Nephron (organoid): ENCODE results near the gene LARP1B.

Experiments
- H3K27ac Mint-ChIP-seq, 3 experiments: 2 replicates each; pipeline ENCODE4 v1.8.0; 2020; ENCODE audit warnings: mixed read lengths in 3 of 3, mild to moderate bottlenecking in 2 of 3, moderate library complexity in 1 of 3
- H3K27me3 Mint-ChIP-seq: 2 replicates; pipeline ENCODE4 v1.8.0; 2021; ENCODE audit warnings: low read depth, mild to moderate bottlenecking, moderate library complexity, mixed read lengths
- H3K36me3 Mint-ChIP-seq: 2 replicates; pipeline ENCODE4 v1.8.0; 2020; ENCODE audit warnings: low read depth, mixed read lengths
- H3K4me1 Mint-ChIP-seq: 2 replicates; pipeline ENCODE4 v1.8.0; 2020; ENCODE audit warnings: mixed read lengths
- H3K4me3 Mint-ChIP-seq, 3 experiments: 2 replicates each; pipeline ENCODE4 v1.8.0; 2020; ENCODE audit warnings: mild to moderate bottlenecking in 3 of 3, mixed read lengths in 3 of 3, moderate library complexity in 2 of 3
- H3K9me3 Mint-ChIP-seq: 2 replicates; pipeline ENCODE4 v1.8.0; 2020; ENCODE audit warnings: mixed read lengths
- TF ChIP-seq, protein P1 (sequence below), 3 experiments: fragments of 200-600 bp; sonication (generic); IDR thresholded peaks; one replicate each; pipeline ENCODE4 v1.5.0; 2021; ENCODE audit warnings: antibody characterized with exemption in 3 of 3; ENCODE audit not compliant: unreplicated experiment in 3 of 3

The LARP1B gene

GRCh38 chr4:128158894-128159293, 97.8 kb downstream of the LARP1B start:
- Mint-ChIP-seq H3K4me3 (no peak overlapping the region), H3K9me3 (peaks cover 16% of the 10 kb centered on the region), H3K4me1 (peaks cover 3% of the 10 kb centered on the region), H3K36me3 (peaks cover 45% of the 10 kb centered on the region), H3K27ac (no peak overlapping the region), H3K27me3 (no peaks in the 10 kb centered on the region)
- TF ChIP-seq, protein P1, sequence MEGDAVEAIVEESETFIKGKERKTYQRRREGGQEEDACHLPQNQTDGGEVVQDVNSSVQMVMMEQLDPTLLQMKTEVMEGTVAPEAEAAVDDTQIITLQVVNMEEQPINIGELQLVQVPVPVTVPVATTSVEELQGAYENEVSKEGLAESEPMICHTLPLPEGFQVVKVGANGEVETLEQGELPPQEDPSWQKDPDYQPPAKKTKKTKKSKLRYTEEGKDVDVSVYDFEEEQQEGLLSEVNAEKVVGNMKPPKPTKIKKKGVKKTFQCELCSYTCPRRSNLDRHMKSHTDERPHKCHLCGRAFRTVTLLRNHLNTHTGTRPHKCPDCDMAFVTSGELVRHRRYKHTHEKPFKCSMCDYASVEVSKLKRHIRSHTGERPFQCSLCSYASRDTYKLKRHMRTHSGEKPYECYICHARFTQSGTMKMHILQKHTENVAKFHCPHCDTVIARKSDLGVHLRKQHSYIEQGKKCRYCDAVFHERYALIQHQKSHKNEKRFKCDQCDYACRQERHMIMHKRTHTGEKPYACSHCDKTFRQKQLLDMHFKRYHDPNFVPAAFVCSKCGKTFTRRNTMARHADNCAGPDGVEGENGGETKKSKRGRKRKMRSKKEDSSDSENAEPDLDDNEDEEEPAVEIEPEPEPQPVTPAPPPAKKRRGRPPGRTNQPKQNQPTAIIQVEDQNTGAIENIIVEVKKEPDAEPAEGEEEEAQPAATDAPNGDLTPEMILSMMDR (IDR thresholded peaks at IDR 0.05; ENCODE audit: unreplicated experiment in 3 of 3) = no peak

DNA sequence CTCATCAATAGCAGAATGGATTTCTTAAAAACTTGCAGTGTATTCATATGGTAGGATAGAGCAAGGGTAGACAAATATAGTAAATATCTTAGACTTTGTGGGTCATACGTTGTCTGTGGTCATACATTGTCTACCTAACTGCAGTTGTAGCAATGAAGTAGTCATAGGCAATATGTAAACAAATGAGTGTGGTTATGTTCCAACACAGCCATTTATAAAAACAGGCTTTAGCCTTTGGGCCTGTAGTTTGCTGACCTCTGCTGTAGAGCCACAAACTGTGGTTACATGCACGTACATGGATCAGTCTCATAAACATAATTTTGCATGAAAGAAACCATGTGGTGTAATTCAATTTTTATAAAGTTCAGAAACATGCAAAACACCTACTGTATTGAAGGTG, 98.9 kb downstream of the LARP1B start:
- no peaks in the 10 kb centered on the region for H3K27me3 Mint-ChIP-seq
- peaks cover 16% of the 10 kb centered on the region for H3K9me3 Mint-ChIP-seq
- H3K4me3 Mint-ChIP-seq = no peak overlapping the region
- no peaks in the 10 kb centered on the region for H3K4me1 Mint-ChIP-seq
- H3K27ac Mint-ChIP-seq = no peak overlapping the region
- TF ChIP-seq, protein P1 (IDR thresholded peaks at IDR 0.05; ENCODE audit: unreplicated experiment in 3 of 3) = no peak
- peaks cover 39% of the 10 kb centered on the region for H3K36me3 Mint-ChIP-seq

DNA sequence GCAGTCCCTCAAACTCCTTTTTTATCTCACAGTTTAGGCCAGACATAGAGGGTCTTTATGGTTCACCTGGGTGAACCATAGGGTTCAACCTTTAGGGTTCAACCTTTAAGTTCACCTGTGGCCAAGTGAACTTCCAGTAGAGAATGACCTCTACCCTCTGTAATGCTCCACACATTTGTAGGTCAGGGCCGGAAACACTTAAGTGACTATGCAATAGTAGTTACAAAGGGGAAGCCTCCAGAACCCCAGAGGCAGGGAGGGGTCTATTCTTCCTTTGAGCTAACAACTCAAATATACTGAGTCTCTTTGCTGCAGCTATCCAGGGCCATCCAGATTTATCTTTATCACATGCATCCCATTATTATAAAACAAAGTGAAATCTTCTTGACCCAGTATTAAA, 100.0 kb downstream of the LARP1B start:
- H3K36me3 Mint-ChIP-seq = peaks cover 27% of the 10 kb centered on the region
- H3K9me3 Mint-ChIP-seq = peaks cover 15% of the 10 kb centered on the region
- no peak overlapping the region for H3K4me3 Mint-ChIP-seq
- H3K4me1 Mint-ChIP-seq = no peaks in the 10 kb centered on the region
- TF ChIP-seq, protein P1 (IDR thresholded peaks at IDR 0.05; ENCODE audit: unreplicated experiment in 3 of 3) = no peak
- H3K27ac Mint-ChIP-seq = no peak overlapping the region
- no peaks in the 10 kb centered on the region for H3K27me3 Mint-ChIP-seq

DNA sequence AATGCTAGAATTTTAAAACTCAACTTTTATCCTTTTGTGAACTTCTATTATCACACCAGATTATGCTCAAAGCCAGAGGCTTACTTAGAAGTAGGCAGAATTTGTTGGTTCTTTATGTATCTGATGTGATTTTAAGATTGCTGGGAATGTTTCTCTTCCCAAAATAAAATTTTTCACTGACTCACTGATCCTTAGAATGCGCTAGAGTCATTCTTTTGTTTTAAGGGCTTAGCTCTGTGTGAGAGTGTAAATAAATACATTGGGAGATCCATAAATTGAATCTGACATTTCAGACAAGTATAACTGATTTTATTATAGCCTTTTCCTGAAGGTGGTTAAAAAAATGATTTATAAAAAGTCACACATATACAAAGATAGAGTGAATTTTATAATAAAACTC, 101.3 kb downstream of the LARP1B start:
- no peak overlapping the region for H3K4me3 Mint-ChIP-seq
- H3K4me1 Mint-ChIP-seq = no peaks in the 10 kb centered on the region
- TF ChIP-seq, protein P1 (IDR thresholded peaks at IDR 0.05; ENCODE audit: unreplicated experiment in 3 of 3) = no peak
- H3K36me3 Mint-ChIP-seq = peaks cover 14% of the 10 kb centered on the region
- H3K27me3 Mint-ChIP-seq = no peaks in the 10 kb centered on the region
- no peak overlapping the region for H3K27ac Mint-ChIP-seq
- H3K9me3 Mint-ChIP-seq = peaks cover 7% of the 10 kb centered on the region

GRCh38 chr4:128163177-128164117, 102.3 kb downstream of the LARP1B start:
- H3K27ac Mint-ChIP-seq = no peak overlapping the region
- H3K27me3 Mint-ChIP-seq = no peaks in the 10 kb centered on the region
- no peaks in the 10 kb centered on the region for H3K4me1 Mint-ChIP-seq
- H3K9me3 Mint-ChIP-seq = peaks cover 4% of the 10 kb centered on the region
- TF ChIP-seq, protein P1 (IDR thresholded peaks at IDR 0.05; ENCODE audit: unreplicated experiment in 3 of 3) = no peak
- peaks cover 11% of the 10 kb centered on the region for H3K36me3 Mint-ChIP-seq
- H3K4me3 Mint-ChIP-seq = no peak overlapping the region

- H3K27ac Mint-ChIP-seq = no peak overlapping the region
- no peaks in the 10 kb centered on the region for H3K9me3 Mint-ChIP-seq
- TF ChIP-seq, protein P1 (IDR thresholded peaks at IDR 0.05; ENCODE audit: unreplicated experiment in 3 of 3) = no peak
- no peaks in the 10 kb centered on the region for H3K4me1 Mint-ChIP-seq
- no peak overlapping the region for H3K4me3 Mint-ChIP-seq
- no peaks in the 10 kb centered on the region for H3K27me3 Mint-ChIP-seq
- H3K36me3 Mint-ChIP-seq = no peaks in the 10 kb centered on the region
Measured at GRCh38 chr4:128166982-128167381, 105.9 kb downstream of the LARP1B start.
